GM23338 (cell line): Measurements from ENCODE around the gene SLC4A5. TPM values are rescaled to one million over a fixed set of nuclear protein-coding genes. Genes with fewer than 3 reads are reported as not detected.

ENCODE experiments used
- ATAC-seq: fragments of 200-7000 bp; cut with Tn5 transposase; 3 replicates; pipeline ENCODE4 v1.9.1; 2020
- DNase-seq: peaks from one replicate; pipeline ENCODE4 v3.0.0-alpha.2; 2015; ENCODE audit warnings: low spot score
- H2AFZ ChIP-seq: fragments of 200-600 bp; sonication (generic); 2 replicates; pipeline ENCODE4 v1.8.0; 2016; ENCODE audit warnings: antibody characterized with exemption, mild to moderate bottlenecking, moderate library complexity
- H3F3A ChIP-seq: fragments of 200-600 bp; sonication (generic); replicated peaks from 2 replicates; pipeline ENCODE4 v1.8.0; 2017; ENCODE audit warnings: antibody characterized with exemption, mixed run types, low read depth
- H3K27ac ChIP-seq: fragments of 200-600 bp; sonication (generic); 2 replicates; pipeline ENCODE4 v1.6.1; 2016; ENCODE audit warnings: low read depth
- H3K27me3 ChIP-seq: fragments of 200-600 bp; sonication (generic); 2 replicates; pipeline ENCODE4 v1.8.0; 2016; ENCODE audit warnings: mild to moderate bottlenecking, mixed run types, moderate library complexity; ENCODE audit not compliant: insufficient read depth
- H3K36me3 ChIP-seq: fragments of 200-600 bp; sonication (generic); 2 replicates; pipeline ENCODE4 v1.8.0; 2016; ENCODE audit warnings: mild to moderate bottlenecking; ENCODE audit not compliant: insufficient read depth
- H3K4me1 ChIP-seq: fragments of 200-600 bp; sonication (generic); 2 replicates; pipeline ENCODE4 v1.8.0; 2016; ENCODE audit warnings: mild to moderate bottlenecking, moderate library complexity; ENCODE audit not compliant: insufficient read depth
- H3K4me2 ChIP-seq: fragments of 200-600 bp; sonication (generic); 2 replicates; pipeline ENCODE4 v1.7.1; 2017; ENCODE audit warnings: mixed run types
- H3K4me3 ChIP-seq: fragments of 200-600 bp; sonication (generic); 2 replicates; pipeline ENCODE4 v1.6.1; 2016; ENCODE audit warnings: mixed run types
- H3K79me2 ChIP-seq: fragments of 200-600 bp; sonication (generic); replicated peaks from 2 replicates; pipeline ENCODE4 v1.8.0; 2017; ENCODE audit warnings: mild to moderate bottlenecking; ENCODE audit not compliant: insufficient read depth
- H3K9me2 ChIP-seq: fragments of 200-600 bp; sonication (generic); 2 replicates; pipeline ENCODE4 v1.8.0; 2017; ENCODE audit not compliant: insufficient read depth
- H4K20me1 ChIP-seq: fragments of 200-600 bp; sonication (generic); replicated peaks from 2 replicates; pipeline ENCODE4 v1.8.0; 2017; ENCODE audit warnings: mild to moderate bottlenecking; ENCODE audit not compliant: insufficient read depth
- H3K27ac Mint-ChIP-seq: 2 replicates; pipeline ENCODE4 v1.8.0; 2020; ENCODE audit warnings: inconsistent platforms, mild to moderate bottlenecking, moderate library complexity, mixed read lengths
- H3K27me3 Mint-ChIP-seq: 3 replicates; pipeline ENCODE4 v1.8.0; 2022; ENCODE audit warnings: low read depth, mild to moderate bottlenecking, moderate library complexity, mixed read lengths, inconsistent platforms; ENCODE audit not compliant: insufficient read depth, poor library complexity
- H3K36me3 Mint-ChIP-seq: 3 replicates; pipeline ENCODE4 v1.8.0; 2021; ENCODE audit warnings: low read depth, mild to moderate bottlenecking, inconsistent platforms, moderate library complexity, mixed read lengths
- H3K4me1 Mint-ChIP-seq: 3 replicates; pipeline ENCODE4 v1.8.0; 2020; ENCODE audit warnings: mild to moderate bottlenecking, inconsistent platforms, mixed read lengths
- H3K4me3 Mint-ChIP-seq: 3 replicates; pipeline ENCODE4 v1.8.0; 2021; ENCODE audit warnings: moderate library complexity, mild to moderate bottlenecking, inconsistent platforms, mixed read lengths
- H3K9me3 Mint-ChIP-seq: 3 replicates; pipeline ENCODE4 v1.8.0; 2020; ENCODE audit warnings: moderate library complexity, mild to moderate bottlenecking, inconsistent platforms, mixed read lengths
- CREB1 ChIP-seq: fragments of 250-450 bp; sonication (Bioruptor Pico); IDR thresholded peaks from 2 replicates; pipeline ENCODE4 v1.5.0; 2020; ENCODE audit warnings: low read depth, mild to moderate bottlenecking, moderate library complexity
- CTCF ChIP-seq, 2 experiments: fragments of 200-600 bp in 1 of 2; sonication (generic) in 1 of 2; conservative IDR thresholded peaks; 2 replicates each; pipeline versions ENCODE4 v1.5.1 to v1.6.1; 2016 to 2017; ENCODE audit warnings: antibody characterized with exemption in 2 of 2, low read depth in 2 of 2, mild to moderate bottlenecking in 2 of 2, moderate library complexity in 1 of 2
- ETS1 ChIP-seq: IDR thresholded peaks from 2 replicates; pipeline ENCODE4 v1.6.1; 2016; ENCODE audit warnings: antibody characterized with exemption
- EZH2 ChIP-seq: fragments of 200-600 bp; sonication (generic); IDR thresholded peaks from one replicate; pipeline ENCODE4 v1.8.0; 2017; ENCODE audit warnings: antibody characterized with exemption, mild to moderate bottlenecking, low read depth; ENCODE audit not compliant: unreplicated experiment
- EZH2phosphoT487 ChIP-seq: fragments of 200-600 bp; sonication (generic); IDR thresholded peaks from one replicate; pipeline ENCODE4 v1.8.1; 2018; ENCODE audit warnings: antibody characterized with exemption; ENCODE audit not compliant: unreplicated experiment
- JUNB ChIP-seq: IDR thresholded peaks from one replicate; pipeline ENCODE4 v1.6.1; 2016; ENCODE audit warnings: antibody characterized with exemption; ENCODE audit not compliant: unreplicated experiment
- NANOG ChIP-seq: IDR thresholded peaks from 2 replicates; pipeline ENCODE4 v1.6.1; 2016; ENCODE audit warnings: antibody characterized with exemption, borderline replicate concordance
- POLR2AphosphoS5 ChIP-seq: IDR thresholded peaks from 2 replicates; pipeline ENCODE4 v1.6.1; 2016; ENCODE audit warnings: antibody characterized with exemption, low read depth
- STAT1 ChIP-seq: IDR thresholded peaks from one replicate; pipeline ENCODE4 v1.6.1; 2016; ENCODE audit warnings: antibody characterized with exemption; ENCODE audit not compliant: unreplicated experiment
- ZNF114 ChIP-seq: fragments of 250-450 bp; sonication (Bioruptor Pico); IDR thresholded peaks from 2 replicates; pipeline ENCODE4 v1.5.0; 2020; ENCODE audit warnings: mild to moderate bottlenecking, moderate library complexity
- ZNF331 ChIP-seq: fragments of 250-450 bp; sonication (Bioruptor Pico); IDR thresholded peaks from 2 replicates; pipeline ENCODE4 v1.5.0; 2020; ENCODE audit warnings: low read depth, mild to moderate bottlenecking, moderate library complexity
- ZNF462 ChIP-seq: fragments of 250-450 bp; sonication (Bioruptor Pico); IDR thresholded peaks from 2 replicates; pipeline ENCODE4 v1.5.0; 2020; ENCODE audit warnings: mild to moderate bottlenecking, moderate library complexity
- polyA plus RNA-seq: library from polyadenylated mRNA; unstranded; fragments of >200 nt; fragmentation: Nextera tagmentation; extraction: Ambion mirVana; gene quantifications from 2 replicates; pipeline ENCODE4 v1.2.1, GENCODE V29; 2016
- total RNA-seq: library from RNA; depleted of rRNA; stranded (reverse); fragments of >200 nt; shearing (Covaris generic); gene quantifications from 2 replicates; pipeline ENCODE4 v1.2.3, GENCODE V29; 2014

The SLC4A5 gene
- total and polyA plus RNA-seq, 2 experiments from 2014 or later = 0.24 to 0.70 TPM

GRCh38 chr2:74255660-74256213, 87.5 kb downstream of the SLC4A5 start (continued):
- TF ChIP-seq ZNF114 (CRISPR knock-in tag) (no peak), POLR2AphosphoS5 (no peak), STAT1 (no peak), EZH2phosphoT487 (no peak)

- H3K27me3 ChIP-seq = no peaks in the 10 kb centered on the region
- no peak for DNase-seq
- H4K20me1 ChIP-seq = no peaks in the 10 kb centered on the region
- peaks cover 9% of the 10 kb centered on the region for H3K27me3 Mint-ChIP-seq
- no peak overlapping the region for H2AFZ ChIP-seq
- no peak overlapping the region for H3K4me3 ChIP-seq
- H3K4me3 Mint-ChIP-seq = no peak overlapping the region
- H3K4me2 ChIP-seq = no peak overlapping the region
- H3F3A ChIP-seq = no peaks in the 10 kb centered on the region
- no peaks in the 10 kb centered on the region for H3K36me3 Mint-ChIP-seq
- H3K9me3 Mint-ChIP-seq = no peaks in the 10 kb centered on the region
- H3K36me3 ChIP-seq = no peaks in the 10 kb centered on the region
- H3K79me2 ChIP-seq = no peaks in the 10 kb centered on the region
- TF ChIP-seq ETS1 (no peak), JUNB (no peak), STAT1 (no peak), NANOG (no peak), POLR2AphosphoS5 (no peak), EZH2 (no peak), CREB1 (no peak), ZNF462 (CRISPR knock-in tag) (no peak), CTCF (conservative IDR thresholded peaks at IDR 0.05; ENCODE audit: low read depth in 2 of 2) (no peak), ZNF331 (no peak), EZH2phosphoT487 (no peak)
- H3K4me1 ChIP-seq = no peaks in the 10 kb centered on the region
- no peak overlapping the region for H3K27ac ChIP-seq
- H3K4me1 Mint-ChIP-seq = peaks cover 6% of the 10 kb centered on the region; the same call in 2 of the 3 replicates
- no peak for ATAC-seq
- H3K9me2 ChIP-seq = no peaks in the 10 kb centered on the region
- H3K27ac Mint-ChIP-seq = no peak overlapping the region
These were observed 89.3 kb downstream of the SLC4A5 start for GRCh38 chr2:74253971-74254310.
